C4-2B (cell line): ENCODE results near the gene PDZRN4.

ENCODE experiments used
- CTCF ChIP-seq: fragments of 450-650 bp; conservative IDR thresholded peaks from 2 replicates; pipeline ENCODE4 v1.5.1; 2017; ENCODE audit warnings: mild to moderate bottlenecking
- ZFX ChIP-seq: fragments of 450-650 bp; IDR thresholded peaks from 2 replicates; pipeline ENCODE4 v1.6.1; 2017

- TF ChIP-seq CTCF (no peak), ZFX (no peak)
These were observed 80.9 kb downstream of the PDZRN4 start for GRCh38 chr12:41269056-41269455.
